ENCODE data around the gene FYN. TPM values are rescaled to one million over a fixed set of nuclear protein-coding genes. Genes with fewer than 3 reads are reported as not detected.
A peak's percentile ranks its signal among the peaks of the same experiment; 100 is the strongest.

The FYN gene
- total and polyA plus RNA-seq, 9 of the 15 experiments (the other 6 are each of a cell fraction or from before 2014, with no cell fraction given): 2.9 to 22.1 (median 11.4) TPM

- peak; percentile 49; the same call in 1 of the 2 replicates for TF ChIP-seq PHF8 (IDR thresholded peaks at IDR 0.05; ENCODE audit: borderline replicate concordance, low read length)
- TF ChIP-seq ZZZ3 (IDR thresholded peaks at IDR 0.05): no peak
- TF ChIP-seq ZNF512 (tag; IDR thresholded peaks at IDR 0.05): no peak
- peak; percentile 96 for TF ChIP-seq NFYB (IDR thresholded peaks at IDR 0.05; ENCODE audit: extremely low read depth, insufficient read length)
- peak; percentile 12 for TF ChIP-seq PHF20 (IDR thresholded peaks at IDR 0.05; ENCODE audit: partially characterized antibody)
- TF ChIP-seq MLX (CRISPR knock-in tag; conservative IDR thresholded peaks at IDR 0.05): no peak
- peak; percentile 49 for TF ChIP-seq FUS (optimal IDR thresholded peaks at IDR 0.05; ENCODE audit: low read depth, low read length)
- TF ChIP-seq ATF7 (IDR thresholded peaks at IDR 0.05): peak; percentile 36; the same call in 1 of the 2 replicates
- TF ChIP-seq PHTF2 (CRISPR knock-in tag; IDR thresholded peaks at IDR 0.05): no peak
- TF ChIP-seq ATF1 (CRISPR knock-in tag; IDR thresholded peaks at IDR 0.05): no peak
- peak; percentile 54 for TF ChIP-seq ATF1 (tag; IDR thresholded peaks at IDR 0.05)
- no peak for TF ChIP-seq FOXA3 (CRISPR knock-in tag; conservative IDR thresholded peaks at IDR 0.05 in 1 of 2, IDR thresholded peaks at IDR 0.05 in 1 of 2)
- TF ChIP-seq CHD2 (IDR thresholded peaks at IDR 0.05; ENCODE audit: low read depth, low read length): peak; percentile 86
- TF ChIP-seq CAMTA2 (CRISPR knock-in tag; conservative IDR thresholded peaks at IDR 0.05): no peak
- TF ChIP-seq ARID3B (CRISPR knock-in tag; IDR thresholded peaks at IDR 0.05; ENCODE audit: borderline replicate concordance): no peak
- no peak for TF ChIP-seq ZNF347 (CRISPR knock-in tag; IDR thresholded peaks at IDR 0.05; ENCODE audit: low read depth)
- no peak for TF ChIP-seq ILF3 (IDR thresholded peaks at IDR 0.05; ENCODE audit: borderline replicate concordance)
- TF ChIP-seq CTBP1 (IDR thresholded peaks at IDR 0.05; ENCODE audit: borderline replicate concordance): peak; percentile 98
- no peak for TF ChIP-seq STAT5A (IDR thresholded peaks at IDR 0.05; ENCODE audit: borderline replicate concordance, low read length)
- TF ChIP-seq ASH1L (IDR thresholded peaks at IDR 0.05; ENCODE audit: borderline replicate concordance, low read depth, partially characterized antibody): peak; percentile 93
- peak; percentile 64 for TF ChIP-seq RFX1 (IDR thresholded peaks at IDR 0.05)
- TF ChIP-seq HES1 (IDR thresholded peaks at IDR 0.05; ENCODE audit: low read depth): no peak
- TF ChIP-seq ZNF121 (CRISPR knock-in tag; conservative IDR thresholded peaks at IDR 0.05): no peak
- TF ChIP-seq FOS (IDR thresholded peaks at IDR 0.05; ENCODE audit: extremely low read depth, insufficient read length): peak; percentile 95
Observed at GRCh38 chr6:111873178-111874024, at the start of gene FYN (continued).

Measured in K562 (cell line).